IMR-90 (cell line): ENCODE results near the gene LRRIQ4. TPM values are rescaled to one million over a fixed set of nuclear protein-coding genes. Genes with fewer than 3 reads are reported as not detected.
A peak's percentile ranks its signal among the peaks of the same experiment; 100 is the strongest.

Experiments used
- ATAC-seq: fragments of 200-7000 bp; cut with Tn5 transposase; 2 replicates; pipeline ENCODE4 v1.9.1; 2020; ENCODE audit warnings: low read depth, mild to moderate bottlenecking, moderate library complexity
- BruUV-seq: library from RNA; stranded (reverse); fragments of 400-500 nt; replicated peaks from 2 replicates; lab custom pipeline; 2021; lab: Mats Ljungman, UMichigan
- CTCF ChIA-PET: fragments of 300-600 bp; formaldehyde crosslinking; extraction: SDS; loops from one replicate; lab custom pipeline; 2021; ENCODE audit warnings: antibody characterized with exemption; lab: Yijun Ruan, JAX
- POLR2A ChIA-PET: fragments of 300-600 bp; sonication (Branson Sonifier 250); formaldehyde crosslinking; loops from one replicate; lab custom pipeline; 2022; ENCODE audit warnings: antibody characterized with exemption; ENCODE audit not compliant: unreplicated experiment; lab: Charles Lee
- DNase-seq: peaks from one replicate; pipeline ENCODE4 v3.0.0; 2013
- H2AFZ ChIP-seq: replicated peaks from 2 replicates; pipeline ENCODE3; 2013; ENCODE audit warnings: low read length, mild to moderate bottlenecking; ENCODE audit not compliant: poor library complexity
- H2AK5ac ChIP-seq: 2 replicates; pipeline ENCODE4 v1.6.1; 2013; ENCODE audit warnings: low read depth, low read length, inconsistent platforms
- H2AK9ac ChIP-seq: replicated peaks from 2 replicates; pipeline ENCODE3; 2013; ENCODE audit warnings: mild to moderate bottlenecking, low read depth, low read length, moderate library complexity; ENCODE audit not compliant: poor library complexity
- H2BK120ac ChIP-seq: 2 replicates; pipeline ENCODE4 v1.6.1; 2013; ENCODE audit warnings: low read depth, low read length, inconsistent platforms
- H2BK15ac ChIP-seq: 3 replicates; pipeline ENCODE4 v1.6.1; 2013; ENCODE audit warnings: low read depth, low read length, inconsistent platforms
- H2BK20ac ChIP-seq: 2 replicates; pipeline ENCODE4 v1.6.1; 2013; ENCODE audit warnings: low read depth, mild to moderate bottlenecking, inconsistent platforms, low read length, moderate library complexity
- H2BK5ac ChIP-seq: 2 replicates; pipeline ENCODE4 v1.6.1; 2013; ENCODE audit warnings: mild to moderate bottlenecking, low read depth, low read length, inconsistent platforms; ENCODE audit not compliant: poor library complexity, severe bottlenecking
- H3K14ac ChIP-seq: replicated peaks from 2 replicates; pipeline ENCODE4 v1.6.1; 2013; ENCODE audit warnings: low read depth, low read length, inconsistent platforms
- H3K18ac ChIP-seq: 2 replicates; pipeline ENCODE4 v1.6.1; 2013; ENCODE audit warnings: low read depth, low read length, control low read depth
- H3K23ac ChIP-seq: 2 replicates; pipeline ENCODE4 v1.6.1; 2013; ENCODE audit warnings: low read depth, low read length, inconsistent platforms
- H3K27ac ChIP-seq: 2 replicates; pipeline ENCODE4 v1.5.1; 2013; ENCODE audit warnings: mild to moderate bottlenecking, control low read depth, low read length; ENCODE audit not compliant: insufficient read depth
- H3K27me3 ChIP-seq: 2 replicates; pipeline ENCODE4 v1.6.1; 2013; ENCODE audit warnings: low read length; ENCODE audit not compliant: control insufficient read depth, insufficient read depth
- H3K36me3 ChIP-seq: 2 replicates; pipeline ENCODE4 v1.6.1; 2013; ENCODE audit warnings: low read length, mixed read lengths; ENCODE audit not compliant: control insufficient read depth, insufficient read depth
- H3K4ac ChIP-seq: 2 replicates; pipeline ENCODE4 v1.6.1; 2013; ENCODE audit warnings: low read depth, low read length, inconsistent platforms
- H3K4me1 ChIP-seq: 2 replicates; pipeline ENCODE4 v1.6.1; 2013; ENCODE audit warnings: low read length, mixed read lengths; ENCODE audit not compliant: control insufficient read depth, insufficient read depth
- H3K4me2 ChIP-seq: 2 replicates; pipeline ENCODE4 v1.6.1; 2013; ENCODE audit warnings: low read depth, mild to moderate bottlenecking, control low read depth, low read length, moderate library complexity
- H3K4me3 ChIP-seq: 2 replicates; pipeline ENCODE4 v1.5.1; 2013; ENCODE audit warnings: low read depth, mild to moderate bottlenecking, control low read depth, low read length, moderate library complexity; ENCODE audit not compliant: insufficient read depth
- H3K56ac ChIP-seq: 2 replicates; pipeline ENCODE4 v1.6.1; 2013; ENCODE audit warnings: low read length, inconsistent platforms; ENCODE audit not compliant: insufficient read depth; ENCODE audit errors: extremely low read depth
- H3K79me1 ChIP-seq, 2 experiments: 2 replicates each; pipeline ENCODE4 v1.6.1; 2013; ENCODE audit warnings: low read length in 2 of 2, inconsistent platforms in 1 of 2, low read depth in 1 of 2
- H3K9ac ChIP-seq: 2 replicates; pipeline ENCODE4 v1.6.1; 2013; ENCODE audit warnings: low read depth, low read length, control low read depth
- H3K9me1 ChIP-seq: 2 replicates; pipeline ENCODE4 v1.6.1; 2013; ENCODE audit warnings: low read length, inconsistent platforms; ENCODE audit not compliant: insufficient read depth
- H3K9me3 ChIP-seq: 2 replicates; pipeline ENCODE4 v1.6.1; 2013; ENCODE audit warnings: low read length; ENCODE audit not compliant: control insufficient read depth, insufficient read depth
- H4K20me1 ChIP-seq: 2 replicates; pipeline ENCODE4 v1.6.1; 2013; ENCODE audit warnings: low read length, inconsistent platforms; ENCODE audit not compliant: insufficient read depth
- H4K5ac ChIP-seq: 2 replicates; pipeline ENCODE4 v1.6.1; 2013; ENCODE audit warnings: mild to moderate bottlenecking, low read depth, low read length, control low read depth
- H4K8ac ChIP-seq, 2 experiments: 2 replicates each; pipeline ENCODE4 v1.6.1; 2013; ENCODE audit warnings: low read depth in 2 of 2, low read length in 2 of 2, control low read depth in 1 of 2, inconsistent platforms in 1 of 2
- H4K91ac ChIP-seq: 2 replicates; pipeline ENCODE4 v1.6.1; 2013; ENCODE audit warnings: low read depth, low read length, inconsistent platforms; ENCODE audit not compliant: insufficient read depth
- BHLHE40 ChIP-seq: fragments of 150-350 bp; IDR thresholded peaks from 2 replicates; pipeline ENCODE4 v1.6.1; 2016; ENCODE audit warnings: mild to moderate bottlenecking, low read depth, low read length
- CEBPB ChIP-seq: IDR thresholded peaks from 2 replicates; pipeline ENCODE4 v1.6.1; 2012; ENCODE audit warnings: low read depth, low read length, improper control_type of control experiment
- CHD1 ChIP-seq: IDR thresholded peaks from 2 replicates; pipeline ENCODE4 v1.6.1; 2012; ENCODE audit warnings: low read depth, low read length, improper control_type of control experiment
- ELK1 ChIP-seq: fragments of 150-350 bp; IDR thresholded peaks from 2 replicates; pipeline ENCODE4 v1.6.1; 2016; ENCODE audit warnings: low read depth, mild to moderate bottlenecking, low read length, moderate library complexity, borderline replicate concordance
- NFE2L2 ChIP-seq: fragments of 150-350 bp; IDR thresholded peaks from 2 replicates; pipeline ENCODE4 v1.6.1; 2016; ENCODE audit warnings: low read depth, mild to moderate bottlenecking, low read length
- RAD21 ChIP-seq: IDR thresholded peaks from 2 replicates; pipeline ENCODE4 v1.6.1; 2012; ENCODE audit warnings: low read length, improper control_type of control experiment
- RCOR1 ChIP-seq: IDR thresholded peaks from 2 replicates; pipeline ENCODE4 v1.6.1; 2012; ENCODE audit warnings: mild to moderate bottlenecking, low read length, improper control_type of control experiment; ENCODE audit not compliant: insufficient replicate concordance
- SMC3 ChIP-seq: fragments of 150-350 bp; IDR thresholded peaks from 2 replicates; pipeline ENCODE4 v1.6.1; 2016; ENCODE audit warnings: low read depth, mild to moderate bottlenecking, antibody characterized with exemption, low read length, moderate library complexity
- WGBS, 2 experiments: methylation state at CpG; one replicate each; pipeline versions ENCODE4 v1.1.5 to v1.1.7; 2013; ENCODE audit warnings: missing lambda C conversion rate in 2 of 2; ENCODE audit not compliant: insufficient read length in 1 of 2; ENCODE audit errors: extremely low coverage in 2 of 2; 5-methylcytosine and 5-hydroxymethylcytosine counted together
- dilution Hi-C: fragments of 300-500 bp; cut with HindIII; formaldehyde crosslinking; loops from one replicate; pipeline ENCODE4 v1.14.3; 2018; ENCODE audit warnings: low sequenced_read_pairs; ENCODE audit not compliant: unreplicated experiment
- in situ Hi-C: fragments of 300-500 bp; cut with MboI; formaldehyde crosslinking; loops from 3 replicates; pipeline ENCODE4 v1.14.3; 2019; ENCODE audit warnings: low sequenced_read_pairs, inconsistent platforms, mixed read lengths
- intact Hi-C: fragments of 100-400 bp; cut with micrococcal nuclease; formaldehyde crosslinking; loops from 2 replicates; pipeline ENCODE4 v1.10.0; 2022
- polyA plus RNA-seq, 3 experiments: library from polyadenylated mRNA; depleted of rRNA; stranded (reverse); fragments of >200 nt; gene quantifications; 2 replicates each; pipeline ENCODE4 v1.2.3, GENCODE V29; 2012; ENCODE audit warnings: low replicate concordance in 1 of 3
- total RNA-seq: library from RNA; depleted of rRNA; stranded (reverse); fragments of >200 nt; gene quantifications from 2 replicates; pipeline ENCODE4 v1.2.3, GENCODE V29; 2012
- TF ChIP-seq, protein P1 (sequence below): conservative IDR thresholded peaks from 2 replicates; pipeline ENCODE4 v1.5.1; 2012; ENCODE audit warnings: mild to moderate bottlenecking, low read depth, low read length, improper control_type of control experiment
- TF ChIP-seq, protein P2 (sequence below): fragments of 150-350 bp; IDR thresholded peaks from 2 replicates; pipeline ENCODE4 v1.6.1; 2017; ENCODE audit warnings: mild to moderate bottlenecking, antibody characterized with exemption, low read length, low read depth

LRRIQ4 gene
- total and polyA plus RNA-seq, 2 of the 4 experiments (the other 2 are of a cell fraction): not detected

DNA sequence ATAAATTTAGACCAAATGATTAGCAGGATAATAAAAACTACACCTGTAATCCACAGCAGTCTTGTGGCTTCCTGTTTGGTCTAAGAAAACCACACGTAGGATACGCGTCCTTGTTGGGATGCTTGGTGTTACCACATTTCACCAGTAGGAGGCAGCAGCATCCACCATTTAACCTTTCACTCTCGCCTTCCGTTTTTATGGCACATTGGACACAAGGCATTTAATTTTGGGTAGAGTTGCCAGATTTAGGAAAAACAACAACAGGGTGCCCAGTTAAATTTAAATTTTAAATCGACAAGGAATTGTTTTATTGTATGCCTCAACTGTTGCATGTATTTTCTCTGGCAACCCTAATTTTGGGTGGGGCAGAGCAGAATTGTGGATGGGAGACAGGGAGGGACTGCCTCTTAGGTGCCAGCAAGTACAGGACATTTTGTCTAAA is 50.8 kb downstream of the LRRIQ4 start:
- no peak overlapping the region for H2BK15ac ChIP-seq
- intact Hi-C loops: loop anchor here (1.0 to 10.0 kb wide), 4 partner anchors 104 to 414 kb away; partner anchors contain the start of gene SEC62
- H3K4me2 ChIP-seq: no peak overlapping the region
- no peak overlapping the region for H4K5ac ChIP-seq
- ATAC-seq: peak; percentile 95
- TF ChIP-seq NFE2L2 (no peak), RCOR1 (no peak), SMC3 (peak; percentile 62), CHD1 (no peak), RAD21 (peak; percentile 85), CEBPB (no peak), BHLHE40 (no peak), ELK1 (no peak)
- TF ChIP-seq, protein P1, sequence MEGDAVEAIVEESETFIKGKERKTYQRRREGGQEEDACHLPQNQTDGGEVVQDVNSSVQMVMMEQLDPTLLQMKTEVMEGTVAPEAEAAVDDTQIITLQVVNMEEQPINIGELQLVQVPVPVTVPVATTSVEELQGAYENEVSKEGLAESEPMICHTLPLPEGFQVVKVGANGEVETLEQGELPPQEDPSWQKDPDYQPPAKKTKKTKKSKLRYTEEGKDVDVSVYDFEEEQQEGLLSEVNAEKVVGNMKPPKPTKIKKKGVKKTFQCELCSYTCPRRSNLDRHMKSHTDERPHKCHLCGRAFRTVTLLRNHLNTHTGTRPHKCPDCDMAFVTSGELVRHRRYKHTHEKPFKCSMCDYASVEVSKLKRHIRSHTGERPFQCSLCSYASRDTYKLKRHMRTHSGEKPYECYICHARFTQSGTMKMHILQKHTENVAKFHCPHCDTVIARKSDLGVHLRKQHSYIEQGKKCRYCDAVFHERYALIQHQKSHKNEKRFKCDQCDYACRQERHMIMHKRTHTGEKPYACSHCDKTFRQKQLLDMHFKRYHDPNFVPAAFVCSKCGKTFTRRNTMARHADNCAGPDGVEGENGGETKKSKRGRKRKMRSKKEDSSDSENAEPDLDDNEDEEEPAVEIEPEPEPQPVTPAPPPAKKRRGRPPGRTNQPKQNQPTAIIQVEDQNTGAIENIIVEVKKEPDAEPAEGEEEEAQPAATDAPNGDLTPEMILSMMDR: peak; percentile 82
- TF ChIP-seq, protein P2, sequence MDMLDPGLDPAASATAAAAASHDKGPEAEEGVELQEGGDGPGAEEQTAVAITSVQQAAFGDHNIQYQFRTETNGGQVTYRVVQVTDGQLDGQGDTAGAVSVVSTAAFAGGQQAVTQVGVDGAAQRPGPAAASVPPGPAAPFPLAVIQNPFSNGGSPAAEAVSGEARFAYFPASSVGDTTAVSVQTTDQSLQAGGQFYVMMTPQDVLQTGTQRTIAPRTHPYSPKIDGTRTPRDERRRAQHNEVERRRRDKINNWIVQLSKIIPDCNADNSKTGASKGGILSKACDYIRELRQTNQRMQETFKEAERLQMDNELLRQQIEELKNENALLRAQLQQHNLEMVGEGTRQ: no peak
- H3K9ac ChIP-seq: no peak overlapping the region
- H2BK120ac ChIP-seq: no peak overlapping the region
- no peak overlapping the region for H3K4ac ChIP-seq
- H2BK5ac ChIP-seq: no peak overlapping the region
- no peak overlapping the region for H4K91ac ChIP-seq
- in situ Hi-C loops: loop anchor here (10.0 kb wide), 1 partner anchor 191 kb away; no protein-coding TSS in a partner anchor
- no peak overlapping the region for H3K23ac ChIP-seq
- dilution Hi-C loops: no loop called here
- ChIA-PET CTCF (interaction anchor here (1.0 kb wide), 1 partner anchor 18 kb away, joined by 4 read pairs; no protein-coding TSS in a partner anchor), POLR2A (no interaction called here)
- BruUV-seq: no TSS peak
- no peaks in the 10 kb centered on the region for H3K36me3 ChIP-seq
- peaks cover 4% of the 10 kb centered on the region; the same call in 1 of the 2 replicates for H3K27me3 ChIP-seq
- no peak overlapping the region for H3K18ac ChIP-seq
- no peak overlapping the region for H2BK20ac ChIP-seq
- no peak overlapping the region for H2AK5ac ChIP-seq
- H2AFZ ChIP-seq: no peak overlapping the region
- no peak overlapping the region for H3K56ac ChIP-seq
- H3K4me3 ChIP-seq: no peak overlapping the region
- no peaks in the 10 kb centered on the region for H3K4me1 ChIP-seq
- no peaks in the 10 kb centered on the region for H3K9me3 ChIP-seq
- no peak overlapping the region for H2AK9ac ChIP-seq
- H3K79me1 ChIP-seq: no peaks in the 10 kb centered on the region
- peak; percentile 72 for DNase-seq
- no peak overlapping the region for H4K8ac ChIP-seq
- no peaks in the 10 kb centered on the region for H3K9me1 ChIP-seq
- no CpG with 5 or more reads among the region's 6 CpGs for WGBS, 2 experiments
- no peak overlapping the region for H3K14ac ChIP-seq
- no peak overlapping the region for H3K27ac ChIP-seq
- H4K20me1 ChIP-seq: no peaks in the 10 kb centered on the region
